ENCODE measurements around the gene HDAC7.

The HDAC7 gene

GRCh38 chr12:47795121-47795813, 24.4 kb downstream of the HDAC7 start:
- no peak for DNase-seq (ENCODE audit: low read depth in 3 of 3, low spot score in 1 of 3)

DNA sequence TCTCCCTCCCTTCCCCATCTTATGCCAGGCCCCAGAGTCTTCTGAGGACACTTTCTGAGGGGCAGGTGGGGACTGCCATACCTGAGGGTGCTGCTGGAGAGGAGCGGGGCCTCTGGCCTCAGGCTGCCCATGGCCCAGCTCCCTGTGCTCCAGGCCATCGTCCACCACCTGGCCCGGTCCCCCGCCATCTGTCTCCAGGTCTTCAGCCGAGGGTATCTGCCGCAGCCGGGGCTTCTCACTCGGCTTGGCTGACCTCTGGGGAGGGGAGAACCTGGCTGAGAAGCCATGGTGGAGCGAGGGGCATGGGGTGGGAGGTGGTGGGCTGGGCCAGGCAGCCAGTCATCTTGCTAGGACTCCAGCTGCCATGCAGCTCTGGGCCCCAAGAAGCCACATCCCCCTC, 25.0 kb downstream of the HDAC7 start:
- DNase-seq (ENCODE audit: low read depth in 3 of 3, low spot score in 1 of 3), result no peak

GRCh38 chr12:47793015-47793681, 26.6 kb downstream of the HDAC7 start:
- no peak for DNase-seq (ENCODE audit: low read depth in 3 of 3, low spot score in 1 of 3)

DNA sequence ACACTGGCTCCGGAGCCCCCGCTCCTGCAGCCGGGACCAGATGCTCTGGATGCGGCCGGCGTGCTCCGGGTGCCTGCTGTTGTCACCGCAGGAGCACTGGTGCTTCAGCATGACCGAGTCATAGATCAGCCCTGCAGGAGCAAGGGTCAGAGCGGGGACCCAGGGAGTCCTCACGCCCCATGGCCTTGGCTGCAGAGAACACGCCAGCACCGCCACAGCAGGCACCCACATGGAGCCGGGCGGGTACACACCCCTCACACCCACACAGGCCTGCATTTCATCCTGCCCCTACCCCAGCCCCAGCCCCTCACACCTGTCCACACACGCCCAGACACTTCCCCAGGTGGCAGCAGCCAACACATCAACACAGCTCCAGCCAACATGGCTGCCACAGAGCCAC, 27.8 kb downstream of the HDAC7 start:
- no peak for DNase-seq (ENCODE audit: low read depth in 3 of 3, low spot score in 1 of 3)

DNA sequence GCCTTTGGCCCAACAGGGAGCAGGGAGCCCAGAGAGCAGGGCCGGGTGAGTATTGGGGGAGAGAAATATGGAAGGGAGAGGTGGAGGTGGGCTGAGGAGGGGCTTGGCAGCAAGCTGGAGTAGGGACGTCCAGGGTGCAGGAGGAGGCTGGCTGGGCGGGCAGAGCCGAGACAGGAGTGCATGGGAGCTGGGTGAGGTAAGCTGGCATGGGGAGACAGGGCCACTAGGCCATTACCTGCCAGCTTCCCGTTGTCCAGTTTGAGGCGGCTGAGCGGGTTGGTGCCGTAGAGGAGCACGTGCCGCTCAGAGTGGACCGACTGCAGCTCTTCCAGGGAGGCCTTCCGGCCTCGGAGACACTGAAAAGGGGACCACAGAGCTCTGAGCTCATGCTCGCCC, 28.4 kb downstream of the HDAC7 start:
- DNase-seq (ENCODE audit: low read depth in 3 of 3, low spot score in 1 of 3), result no peak

DNA sequence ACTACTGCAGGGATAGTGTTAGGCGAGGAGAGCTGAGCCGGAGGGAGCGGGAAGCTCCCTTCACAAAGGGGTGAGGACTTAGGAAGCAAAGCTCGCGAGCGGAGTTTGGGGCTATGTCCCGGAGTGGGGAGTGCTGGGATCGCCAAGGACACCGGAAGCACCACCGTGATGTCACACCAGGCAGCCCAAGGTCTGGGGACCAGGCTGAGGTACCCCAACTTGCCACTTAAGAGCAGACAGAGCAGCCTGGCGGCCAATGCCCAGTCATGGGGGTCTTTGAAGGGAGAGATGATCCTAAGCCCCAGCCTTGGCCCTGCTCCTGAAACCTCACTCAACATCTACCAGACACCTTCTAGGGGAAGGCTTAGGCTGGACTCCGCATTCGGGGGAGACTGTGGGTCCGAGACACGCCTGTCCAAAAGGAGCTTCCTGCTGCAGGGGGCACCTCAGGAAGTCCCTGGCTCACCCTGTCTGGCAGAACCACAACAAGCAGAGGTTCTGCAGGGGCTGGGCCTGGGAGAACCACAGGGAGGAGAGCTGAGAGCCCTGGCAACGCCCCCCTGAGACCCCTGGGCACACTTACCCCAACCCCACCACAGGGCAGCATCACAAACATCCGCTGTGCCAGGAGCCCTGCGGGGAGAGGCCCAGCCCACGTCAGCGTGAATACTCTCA, 28.9 kb downstream of the HDAC7 start:
- no peak for DNase-seq (ENCODE audit: low read depth in 3 of 3, low spot score in 1 of 3)

- no peak for DNase-seq (ENCODE audit: low read depth in 3 of 3, low spot score in 1 of 3)
Measured at GRCh38 chr12:47789712-47790489, 29.8 kb downstream of the HDAC7 start.

- DNase-seq (ENCODE audit: low read depth in 3 of 3, low spot score in 1 of 3), result no peak
Measured at GRCh38 chr12:47789141-47789540, 30.6 kb downstream of the HDAC7 start.

GRCh38 chr12:47787596-47788319, 31.9 kb downstream of the HDAC7 start:
- no peak for DNase-seq (ENCODE audit: low read depth in 3 of 3, low spot score in 1 of 3)

GRCh38 chr12:47786662-47787280, 32.9 kb downstream of the HDAC7 start:
- no peak for DNase-seq (ENCODE audit: low read depth in 3 of 3, low spot score in 1 of 3)

- DNase-seq (ENCODE audit: low read depth in 3 of 3, low spot score in 1 of 3), result no peak
Measured at GRCh38 chr12:47785887-47786661, 33.6 kb downstream of the HDAC7 start.

- DNase-seq (ENCODE audit: low read depth in 3 of 3, low spot score in 1 of 3), result no peak
Measured at GRCh38 chr12:47785036-47785886, 34.4 kb downstream of the HDAC7 start.

- no peak for DNase-seq (ENCODE audit: low read depth in 3 of 3, low spot score in 1 of 3)
Measured at GRCh38 chr12:47783821-47784819, 35.6 kb downstream of the HDAC7 start.

GRCh38 chr12:47783024-47783755, 36.5 kb downstream of the HDAC7 start:
- DNase-seq (ENCODE audit: low read depth in 3 of 3, low spot score in 1 of 3), result no peak

DNA sequence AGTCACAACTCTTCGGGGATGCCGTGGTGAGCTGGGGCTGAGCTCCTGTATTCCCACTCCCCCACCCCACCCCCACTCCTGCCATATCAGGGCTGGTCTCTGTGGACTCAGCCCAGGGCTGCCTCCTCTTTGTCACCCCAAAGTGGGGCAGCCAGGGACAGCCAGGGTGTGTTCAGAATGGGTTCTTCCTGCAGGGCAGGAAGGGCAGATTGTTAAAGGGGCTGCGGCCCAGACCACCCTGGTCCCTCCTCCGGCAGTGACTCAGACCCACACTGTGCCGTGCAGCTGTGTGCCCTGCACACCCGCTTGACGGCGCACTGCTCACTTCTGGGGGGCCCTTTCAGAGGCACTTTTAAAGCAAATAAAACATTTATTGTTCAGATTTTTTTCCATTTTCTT, 37.3 kb downstream of the HDAC7 start:
- no peak for DNase-seq (ENCODE audit: low read depth in 3 of 3, low spot score in 1 of 3)

DNA sequence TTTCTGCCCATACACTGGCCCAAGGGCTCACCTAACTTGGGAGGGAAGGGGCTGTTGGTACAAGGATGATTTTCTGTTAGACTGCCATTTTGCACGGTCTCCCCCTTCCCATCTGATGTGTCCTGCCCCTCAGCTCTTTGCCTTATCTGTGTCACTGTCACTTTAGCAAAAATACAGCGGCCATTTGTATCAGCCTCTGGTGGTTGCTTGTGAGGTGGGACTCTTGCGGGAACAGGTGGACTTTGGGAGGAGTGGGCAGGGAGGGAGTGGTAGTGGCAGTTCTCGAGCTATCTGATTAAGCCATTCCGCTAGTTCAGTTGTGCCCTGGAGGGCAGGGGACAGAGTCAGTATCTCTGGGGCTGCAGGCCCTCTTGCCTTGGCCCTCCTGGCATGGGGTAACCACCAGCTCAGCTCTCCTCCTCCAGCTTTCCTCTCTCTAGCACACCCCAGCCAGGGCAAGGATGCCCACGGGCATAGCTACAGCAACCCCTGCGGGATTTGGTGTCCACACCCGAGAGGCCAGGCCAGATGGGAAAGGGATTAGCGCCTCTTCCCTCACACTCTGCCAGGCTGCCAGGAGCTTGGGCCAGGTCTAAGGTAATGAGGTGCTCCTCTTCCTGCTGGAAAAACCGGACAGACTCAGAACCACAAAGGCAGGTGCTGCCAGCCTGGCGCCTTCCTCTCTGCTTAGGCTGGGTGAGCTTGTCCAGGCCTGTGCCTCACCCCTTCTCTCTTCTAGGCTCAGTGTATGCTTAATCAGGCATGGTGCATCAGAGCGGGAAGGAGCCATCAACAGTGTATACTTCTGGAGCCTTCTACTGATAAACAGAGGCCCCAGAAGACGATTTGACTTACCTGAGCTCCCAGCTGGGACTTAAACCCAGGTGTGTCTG, 38.0 kb downstream of the HDAC7 start:
- DNase-seq (ENCODE audit: low read depth in 3 of 3, low spot score in 1 of 3), result no peak
